ENCODE data around the gene FOXP2. TPM values are rescaled to one million over a fixed set of nuclear protein-coding genes. Genes with fewer than 3 reads are reported as not detected.
"Not testable (repeated sequence)": the region's sequence is repeated elsewhere in the genome, so short reads cannot be mapped to it uniquely, and the experiment has no call there.

FOXP2 gene
- total and polyA plus RNA-seq, 2 donors (not counting 1 experiment from before 2014, with no cell fraction given) = not detected

DNA sequence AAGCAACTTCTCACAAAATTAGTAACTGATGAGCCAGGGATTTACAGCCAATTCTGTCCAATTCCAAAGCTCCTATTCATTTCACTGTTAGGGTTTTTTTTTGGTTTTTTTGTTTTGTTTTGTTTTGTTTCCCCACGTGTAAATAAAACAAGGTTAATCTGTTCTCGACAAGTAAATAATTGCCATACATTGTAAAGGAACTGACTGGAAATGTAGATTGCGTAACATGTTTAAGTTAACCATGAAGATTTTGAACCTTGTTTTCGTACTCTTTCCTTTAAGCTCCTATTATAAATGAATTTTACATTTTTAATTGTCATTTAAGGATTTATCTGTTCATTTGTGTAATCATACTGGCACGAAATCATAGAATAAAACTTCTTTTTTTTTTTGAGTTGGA, 42.0 kb upstream of the FOXP2 start:
- DNase-seq (no peak), ATAC-seq (ENCODE audit: low read depth) (no peak)
- Mint-ChIP-seq H3K27me3 (no peaks in the 10 kb centered on the region), H3K27ac (no peak overlapping the region), H3K4me3 (no peak overlapping the region), H3K4me1 (no peaks in the 10 kb centered on the region), H3K9me3 (ENCODE audit: insufficient read depth) (no peaks in the 10 kb centered on the region)
- Histone ChIP-seq H3K27ac (ENCODE audit: low read length in 2 of 2) (no peak overlapping the region), H3K4me2 (replicated peaks; ENCODE audit: low read depth, low read length, poor library complexity, severe bottlenecking) (no peak overlapping the region), H3K27me3 (replicated peaks in 1 of 4; ENCODE audit: control extremely low read depth in 1 of 4, control insufficient read depth in 3 of 4, insufficient read depth in 4 of 4, low read length in 3 of 4) (no peaks in the 10 kb centered on the region), H3K4me1 (ENCODE audit: control insufficient read depth in 2 of 2, insufficient read depth in 2 of 2, low read length in 2 of 2) (no peaks in the 10 kb centered on the region), H3K9ac (ENCODE audit: low read length) (no peak overlapping the region), H3K36me3 (replicated peaks in 1 of 2; ENCODE audit: control extremely low read depth in 1 of 2, control insufficient read depth in 1 of 2, extremely low read depth in 1 of 2, insufficient read depth in 2 of 2, low read length in 1 of 2) (no peaks in the 10 kb centered on the region), H3K9me3 (ENCODE audit: control extremely low read depth in 1 of 3, control insufficient read depth in 2 of 3, insufficient read depth in 1 of 3, low read length in 2 of 3) (no peaks in the 10 kb centered on the region), H4K20me1 (ENCODE audit: control insufficient read depth, insufficient read depth, low read length, poor library complexity, severe bottlenecking) (no peaks in the 10 kb centered on the region), H2AFZ (ENCODE audit: insufficient read depth, low read depth, low read length, poor library complexity, severe bottlenecking) (no peak overlapping the region), H3K4me3 (ENCODE audit: control extremely low read depth in 1 of 5, extremely low read depth in 1 of 5, insufficient read depth in 1 of 5, low read depth in 2 of 5, low read length in 4 of 5) (no peak overlapping the region), H3K79me2 (ENCODE audit: control insufficient read depth, insufficient read depth, low read length) (no peaks in the 10 kb centered on the region)
- no peak for TF ChIP-seq EZH2 (IDR thresholded peaks at IDR 0.05; ENCODE audit: borderline replicate concordance, insufficient read depth, low read depth, low read length, poor library complexity, severe bottlenecking)
- TF ChIP-seq, protein P1, sequence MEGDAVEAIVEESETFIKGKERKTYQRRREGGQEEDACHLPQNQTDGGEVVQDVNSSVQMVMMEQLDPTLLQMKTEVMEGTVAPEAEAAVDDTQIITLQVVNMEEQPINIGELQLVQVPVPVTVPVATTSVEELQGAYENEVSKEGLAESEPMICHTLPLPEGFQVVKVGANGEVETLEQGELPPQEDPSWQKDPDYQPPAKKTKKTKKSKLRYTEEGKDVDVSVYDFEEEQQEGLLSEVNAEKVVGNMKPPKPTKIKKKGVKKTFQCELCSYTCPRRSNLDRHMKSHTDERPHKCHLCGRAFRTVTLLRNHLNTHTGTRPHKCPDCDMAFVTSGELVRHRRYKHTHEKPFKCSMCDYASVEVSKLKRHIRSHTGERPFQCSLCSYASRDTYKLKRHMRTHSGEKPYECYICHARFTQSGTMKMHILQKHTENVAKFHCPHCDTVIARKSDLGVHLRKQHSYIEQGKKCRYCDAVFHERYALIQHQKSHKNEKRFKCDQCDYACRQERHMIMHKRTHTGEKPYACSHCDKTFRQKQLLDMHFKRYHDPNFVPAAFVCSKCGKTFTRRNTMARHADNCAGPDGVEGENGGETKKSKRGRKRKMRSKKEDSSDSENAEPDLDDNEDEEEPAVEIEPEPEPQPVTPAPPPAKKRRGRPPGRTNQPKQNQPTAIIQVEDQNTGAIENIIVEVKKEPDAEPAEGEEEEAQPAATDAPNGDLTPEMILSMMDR (IDR thresholded peaks at IDR 0.05) = no peak
- WGBS (ENCODE audit: insufficient coverage) = no CpG with 5 or more reads among the region's 5 CpGs
- ChIA-PET CTCF (interaction anchor here (0.7 kb wide), 1 partner anchor 98 kb away, joined by 4 read pairs; no protein-coding TSS in a partner anchor), POLR2A (no interaction called here)
- intact Hi-C loops (cut with micrococcal nuclease) = no loop called here

DNA sequence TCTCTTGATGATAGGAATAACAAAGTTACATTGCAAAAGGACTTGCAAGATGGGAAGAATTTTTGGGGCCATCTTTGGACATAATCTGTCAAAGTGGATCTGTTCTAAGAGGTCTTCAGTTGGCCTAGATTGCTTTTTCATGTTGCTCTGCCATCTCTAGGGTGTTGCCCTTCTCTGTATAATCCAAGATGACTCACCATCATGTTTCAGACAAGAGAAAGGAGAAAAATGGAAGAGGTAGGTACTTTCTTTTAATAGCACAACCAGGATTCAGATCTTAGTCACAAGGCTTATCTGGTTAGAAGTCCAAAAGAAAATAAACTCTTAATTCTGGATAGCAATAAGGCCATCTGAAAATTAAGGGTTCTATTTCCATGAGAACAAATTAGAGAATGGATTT, 38.7 kb upstream of the FOXP2 start:
- Histone ChIP-seq H3K9ac (ENCODE audit: low read length) (no peak overlapping the region), H3K27me3 (replicated peaks in 1 of 4; ENCODE audit: control extremely low read depth in 1 of 4, control insufficient read depth in 3 of 4, insufficient read depth in 4 of 4, low read length in 3 of 4) (no peaks in the 10 kb centered on the region), H3K9me3 (ENCODE audit: control extremely low read depth in 1 of 3, control insufficient read depth in 2 of 3, insufficient read depth in 1 of 3, low read length in 2 of 3) (no peaks in the 10 kb centered on the region), H2AFZ (ENCODE audit: insufficient read depth, low read depth, low read length, poor library complexity, severe bottlenecking) (no peak overlapping the region), H4K20me1 (ENCODE audit: control insufficient read depth, insufficient read depth, low read length, poor library complexity, severe bottlenecking) (no peaks in the 10 kb centered on the region), H3K27ac (ENCODE audit: low read length in 2 of 2) (no peak overlapping the region), H3K79me2 (ENCODE audit: control insufficient read depth, insufficient read depth, low read length) (no peaks in the 10 kb centered on the region), H3K4me1 (ENCODE audit: control insufficient read depth in 2 of 2, insufficient read depth in 2 of 2, low read length in 2 of 2) (no peaks in the 10 kb centered on the region), H3K4me3 (ENCODE audit: control extremely low read depth in 1 of 5, extremely low read depth in 1 of 5, insufficient read depth in 1 of 5, low read depth in 2 of 5, low read length in 4 of 5) (no peak overlapping the region), H3K4me2 (replicated peaks; ENCODE audit: low read depth, low read length, poor library complexity, severe bottlenecking) (no peak overlapping the region), H3K36me3 (replicated peaks in 1 of 2; ENCODE audit: control extremely low read depth in 1 of 2, control insufficient read depth in 1 of 2, extremely low read depth in 1 of 2, insufficient read depth in 2 of 2, low read length in 1 of 2) (no peaks in the 10 kb centered on the region)
- DNase-seq (no peak), ATAC-seq (ENCODE audit: low read depth) (no peak)
- no peaks in the 10 kb centered on the region for H3K4me1 Mint-ChIP-seq
- intact Hi-C loops (cut with micrococcal nuclease) = no loop called here
- no peak overlapping the region for H3K27ac Mint-ChIP-seq
- ChIA-PET POLR2A (no interaction called here), CTCF (no interaction called here)
- TF ChIP-seq, protein P1 (IDR thresholded peaks at IDR 0.05) = no peak
- no peak for TF ChIP-seq EZH2 (IDR thresholded peaks at IDR 0.05; ENCODE audit: borderline replicate concordance, insufficient read depth, low read depth, low read length, poor library complexity, severe bottlenecking)
- no peak overlapping the region for H3K4me3 Mint-ChIP-seq
- H3K9me3 Mint-ChIP-seq (ENCODE audit: insufficient read depth) = no peaks in the 10 kb centered on the region
- no peaks in the 10 kb centered on the region for H3K27me3 Mint-ChIP-seq

DNA sequence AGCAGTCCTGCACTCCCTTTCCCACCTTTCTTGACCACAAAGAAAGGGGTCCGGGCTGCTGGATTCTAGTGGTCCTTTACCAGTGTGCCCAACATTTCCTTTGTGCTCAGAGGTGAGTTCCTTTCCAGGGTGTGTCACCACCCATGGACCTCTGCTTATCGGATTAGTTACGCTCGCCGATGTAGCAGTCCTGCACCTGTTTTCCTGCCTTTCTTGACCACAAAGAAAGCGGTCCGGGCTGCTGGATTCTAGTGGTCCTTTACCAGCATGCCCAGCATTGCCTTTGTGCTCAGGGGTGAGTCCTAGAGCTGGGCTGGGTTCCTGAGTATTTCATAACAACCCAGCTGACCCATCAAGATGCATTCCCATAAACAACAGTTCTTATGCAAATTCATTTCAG, 30.7 kb upstream of the FOXP2 start:
- H2AFZ ChIP-seq (ENCODE audit: insufficient read depth, low read depth, low read length, poor library complexity, severe bottlenecking); H3K4me3 ChIP-seq (ENCODE audit: control extremely low read depth in 1 of 5, extremely low read depth in 1 of 5, insufficient read depth in 1 of 5, low read depth in 2 of 5, low read length in 4 of 5); CTCF ChIA-PET; H3K27me3 ChIP-seq (replicated peaks in 1 of 4; ENCODE audit: control extremely low read depth in 1 of 4, control insufficient read depth in 3 of 4, insufficient read depth in 4 of 4, low read length in 3 of 4); H3K79me2 ChIP-seq (ENCODE audit: control insufficient read depth, insufficient read depth, low read length); ATAC-seq (ENCODE audit: low read depth); DNase-seq; H4K20me1 ChIP-seq (ENCODE audit: control insufficient read depth, insufficient read depth, low read length, poor library complexity, severe bottlenecking); H3K4me2 ChIP-seq (replicated peaks; ENCODE audit: low read depth, low read length, poor library complexity, severe bottlenecking); intact Hi-C loops (cut with micrococcal nuclease); H3K4me3 Mint-ChIP-seq; H3K27ac Mint-ChIP-seq; H3K4me1 ChIP-seq (ENCODE audit: control insufficient read depth in 2 of 2, insufficient read depth in 2 of 2, low read length in 2 of 2); POLR2A ChIA-PET; H3K4me1 Mint-ChIP-seq; H3K27me3 Mint-ChIP-seq; H3K27ac ChIP-seq (ENCODE audit: low read length in 2 of 2); H3K36me3 ChIP-seq (replicated peaks in 1 of 2; ENCODE audit: control extremely low read depth in 1 of 2, control insufficient read depth in 1 of 2, extremely low read depth in 1 of 2, insufficient read depth in 2 of 2, low read length in 1 of 2); H3K9me3 ChIP-seq (ENCODE audit: control extremely low read depth in 1 of 3, control insufficient read depth in 2 of 3, insufficient read depth in 1 of 3, low read length in 2 of 3); H3K9me3 Mint-ChIP-seq (ENCODE audit: insufficient read depth); H3K9ac ChIP-seq (ENCODE audit: low read length): not testable (repeated sequence)
- 97% methylated on average over 7 of the region's 7 CpGs for WGBS (ENCODE audit: insufficient coverage)

All from B cell (primary cell).